ENCODE results near the gene PLCH2.

Gene PLCH2

GRCh38 chr1:2481885-2482284 lies 5.8 kb downstream of the PLCH2 start:
- no peak for TF ChIP-seq CTCF (conservative IDR thresholded peaks at IDR 0.05; ENCODE audit: low read depth, low read length)
- H3K4me3 ChIP-seq (ENCODE audit: low read length) = no peak overlapping the region
- no peak for DNase-seq (ENCODE audit: low read depth)

GRCh38 chr1:2482588-2482987 lies 6.5 kb downstream of the PLCH2 start:
- DNase-seq (ENCODE audit: low read depth) = no peak
- TF ChIP-seq CTCF (conservative IDR thresholded peaks at IDR 0.05; ENCODE audit: low read depth, low read length) = no peak
- no peak overlapping the region for H3K4me3 ChIP-seq (ENCODE audit: low read length)

GRCh38 chr1:2483026-2483425 lies 6.9 kb downstream of the PLCH2 start:
- no peak for DNase-seq (ENCODE audit: low read depth)
- H3K4me3 ChIP-seq (ENCODE audit: low read length) = no peak overlapping the region
- no peak for TF ChIP-seq CTCF (conservative IDR thresholded peaks at IDR 0.05; ENCODE audit: low read depth, low read length)

- DNase-seq (ENCODE audit: low read depth) = no peak
- no peak overlapping the region for H3K4me3 ChIP-seq (ENCODE audit: low read length)
- TF ChIP-seq CTCF (conservative IDR thresholded peaks at IDR 0.05; ENCODE audit: low read depth, low read length) = no peak
Measured at GRCh38 chr1:2483970-2484369, 7.9 kb downstream of the PLCH2 start.

GRCh38 chr1:2486041-2486440 lies 10.0 kb downstream of the PLCH2 start:
- no peak for DNase-seq (ENCODE audit: low read depth)
- H3K4me3 ChIP-seq (ENCODE audit: low read length) = no peak overlapping the region
- no peak for TF ChIP-seq CTCF (conservative IDR thresholded peaks at IDR 0.05; ENCODE audit: low read depth, low read length)

- DNase-seq (ENCODE audit: low read depth) = no peak
- no peak overlapping the region for H3K4me3 ChIP-seq (ENCODE audit: low read length)
- no peak for TF ChIP-seq CTCF (conservative IDR thresholded peaks at IDR 0.05; ENCODE audit: low read depth, low read length)
Measured at GRCh38 chr1:2486558-2486957, 10.5 kb downstream of the PLCH2 start.

GRCh38 chr1:2488688-2489087 lies 12.6 kb downstream of the PLCH2 start:
- no peak for TF ChIP-seq CTCF (conservative IDR thresholded peaks at IDR 0.05; ENCODE audit: low read depth, low read length)
- no peak for DNase-seq (ENCODE audit: low read depth)
- no peak overlapping the region for H3K4me3 ChIP-seq (ENCODE audit: low read length)
